BJ (cell line): ENCODE results near the gene PPP3CA. TPM values are rescaled to one million over a fixed set of nuclear protein-coding genes. Genes with fewer than 3 reads are reported as not detected.
"Not testable (repeated sequence)": the region's sequence is repeated elsewhere in the genome, so short reads cannot be mapped to it uniquely, and the experiment has no call there.

ENCODE experiments used
- CTCF ChIA-PET: fragments of 350-600 bp; formaldehyde crosslinking; extraction: SDS; loops from one replicate; lab custom pipeline; 2021; ENCODE audit warnings: antibody characterized with exemption, inconsistent platforms; lab: Yijun Ruan, JAX
- POLR2A ChIA-PET: fragments of 300-600 bp; sonication (Branson Sonifier 250); formaldehyde crosslinking; extraction: SDS; loops from one replicate; lab custom pipeline; 2021; ENCODE audit warnings: antibody characterized with exemption; lab: Charles Lee
- DNase-seq: peaks from one replicate; pipeline ENCODE4 v3.0.0-alpha.2; 2011; ENCODE audit warnings: low read depth
- H3K27me3 ChIP-seq: 2 replicates; pipeline ENCODE4 v1.6.0; 2011; ENCODE audit warnings: low read length; ENCODE audit not compliant: control insufficient read depth, insufficient read depth
- H3K36me3 ChIP-seq: 2 replicates; pipeline ENCODE4 v1.5.1; 2011; ENCODE audit warnings: low read length; ENCODE audit not compliant: control insufficient read depth, insufficient read depth
- H3K4me3 ChIP-seq: 2 replicates; pipeline ENCODE4 v1.5.1; 2011; ENCODE audit warnings: low read depth, mild to moderate bottlenecking, control low read depth, low read length
- CTCF ChIP-seq: IDR thresholded peaks from 2 replicates; pipeline ENCODE4 v1.5.1; 2011; ENCODE audit warnings: low read depth, mild to moderate bottlenecking, control low read depth, inconsistent platforms, low read length, moderate library complexity; ENCODE audit not compliant: insufficient read depth
- polyA plus RNA-seq: library from polyadenylated mRNA; depleted of rRNA; stranded (reverse); fragments of >200 nt; gene quantifications from 2 replicates; pipeline ENCODE4 v1.2.3, GENCODE V29; 2011

PPP3CA gene
- polyA plus RNA-seq, 1 experiment: 10.6 TPM

GRCh38 chr4:101136373-101137370 lies 210.7 kb downstream of the PPP3CA start:
- TF ChIP-seq CTCF: no peak
- CTCF ChIA-PET: no interaction called here
- DNase-seq: no peak
- Histone ChIP-seq H3K27me3 (no peaks in the 10 kb centered on the region), H3K36me3 (no peaks in the 10 kb centered on the region), H3K4me3 (no peak overlapping the region)
- POLR2A ChIA-PET: no interaction called here

- TF ChIP-seq CTCF: no peak
- Histone ChIP-seq H3K36me3 (no peaks in the 10 kb centered on the region), H3K27me3 (no peaks in the 10 kb centered on the region), H3K4me3 (no peak overlapping the region)
- no peak for DNase-seq
- POLR2A ChIA-PET: no interaction called here
- CTCF ChIA-PET: no interaction called here
Observed at GRCh38 chr4:101135371-101136010, 211.8 kb downstream of the PPP3CA start.

GRCh38 chr4:101131058-101131457 lies 216.3 kb downstream of the PPP3CA start:
- H3K36me3 ChIP-seq, H3K4me3 ChIP-seq, DNase-seq, H3K27me3 ChIP-seq, POLR2A ChIA-PET: not testable (repeated sequence)
- CTCF ChIA-PET: interaction anchor here (0.6 kb wide), 1 partner anchor 24 kb away, joined by 3 read pairs; no protein-coding TSS in a partner anchor

- POLR2A ChIA-PET, H3K36me3 ChIP-seq, H3K27me3 ChIP-seq, DNase-seq, H3K4me3 ChIP-seq, CTCF ChIA-PET: not testable (repeated sequence)
Observed at GRCh38 chr4:101128898-101129297, 218.4 kb downstream of the PPP3CA start.

- Histone ChIP-seq H3K27me3 (no peaks in the 10 kb centered on the region), H3K36me3 (no peaks in the 10 kb centered on the region), H3K4me3 (no peak overlapping the region)
- ChIA-PET CTCF (no interaction called here), POLR2A (no interaction called here)
- no peak for DNase-seq
- TF ChIP-seq CTCF: no peak
Observed at GRCh38 chr4:101128473-101128872, 218.9 kb downstream of the PPP3CA start.

- ChIA-PET CTCF (no interaction called here), POLR2A (no interaction called here)
- H3K36me3 ChIP-seq: no peaks in the 10 kb centered on the region
- no peak overlapping the region for H3K4me3 ChIP-seq
- DNase-seq: no peak
- TF ChIP-seq CTCF: no peak
- no peaks in the 10 kb centered on the region for H3K27me3 ChIP-seq
Observed at GRCh38 chr4:101127176-101127790, 220.0 kb downstream of the PPP3CA start.
